SIG-M5 treated with dmso at 0.1 percent for 504 hours (cell line): ENCODE data around the gene KCNIP4.

Experiments used
- DNase-seq: peaks from one replicate; lab custom pipeline; 2025; ENCODE audit not compliant: unreplicated experiment; lab: John Stamatoyannopoulos, UW

Gene KCNIP4

GRCh38 chr4:21856301-21856700, 92.3 kb downstream of the KCNIP4 start:
- no peak for DNase-seq

GRCh38 chr4:21849077-21849476, 99.5 kb downstream of the KCNIP4 start:
- no peak for DNase-seq

GRCh38 chr4:21848021-21848420, 100.6 kb downstream of the KCNIP4 start:
- DNase-seq: no peak

GRCh38 chr4:21845663-21846062, 102.9 kb downstream of the KCNIP4 start:
- no peak for DNase-seq

GRCh38 chr4:21835712-21836111, 112.9 kb downstream of the KCNIP4 start:
- DNase-seq: no peak

GRCh38 chr4:21830272-21830671, 118.3 kb downstream of the KCNIP4 start:
- no peak for DNase-seq

GRCh38 chr4:21827575-21827974, 121.0 kb downstream of the KCNIP4 start:
- DNase-seq: no peak

- DNase-seq: no peak
Measured at GRCh38 chr4:21826071-21826470, 122.5 kb downstream of the KCNIP4 start.

GRCh38 chr4:21819086-21819485, 129.5 kb downstream of the KCNIP4 start:
- DNase-seq: no peak

- no peak for DNase-seq
Measured at GRCh38 chr4:21815651-21816377, 132.8 kb downstream of the KCNIP4 start.

- no peak for DNase-seq
Measured at GRCh38 chr4:21811565-21811964, 137.0 kb downstream of the KCNIP4 start.

GRCh38 chr4:21806991-21807390, 141.6 kb downstream of the KCNIP4 start:
- no peak for DNase-seq

- no peak for DNase-seq
Measured at GRCh38 chr4:21802406-21802805, 146.2 kb downstream of the KCNIP4 start.

GRCh38 chr4:21801661-21802385, 146.7 kb downstream of the KCNIP4 start:
- no peak for DNase-seq

- DNase-seq: no peak
Measured at GRCh38 chr4:21795091-21795490, 153.5 kb downstream of the KCNIP4 start.

- no peak for DNase-seq
Measured at GRCh38 chr4:21792736-21793135, 155.8 kb downstream of the KCNIP4 start.

GRCh38 chr4:21790438-21791029, 158.0 kb downstream of the KCNIP4 start:
- no peak for DNase-seq

- no peak for DNase-seq
Measured at GRCh38 chr4:21780148-21780547, 168.4 kb downstream of the KCNIP4 start.

- no peak for DNase-seq
Measured at GRCh38 chr4:21778702-21779101, 169.9 kb downstream of the KCNIP4 start.

- DNase-seq: no peak
Measured at GRCh38 chr4:21775703-21776102, 172.9 kb downstream of the KCNIP4 start.

- DNase-seq: peak; percentile 2
Measured at GRCh38 chr4:21769404-21770147, 179.0 kb downstream of the KCNIP4 start.
